K562 (cell line): Measurements from ENCODE around the gene DDX50. TPM values are rescaled to one million over a fixed set of nuclear protein-coding genes. Genes with fewer than 3 reads are reported as not detected.
A peak's percentile ranks its signal among the peaks of the same experiment; 100 is the strongest.

Source experiments
- CBFA2T2 ChIP-seq: fragments of 450-650 bp; conservative IDR thresholded peaks from 2 replicates; pipeline ENCODE4 v1.6.1; 2017; ENCODE audit warnings: mild to moderate bottlenecking
- CEBPG ChIP-seq, 3 experiments: fragments of 200-800 bp in 1 of 3; sonication (Bioruptor generic) in 1 of 3; sonication (generic) in 1 of 3; formaldehyde crosslinking in 1 of 3; IDR thresholded peaks in 2 of 3; conservative IDR thresholded peaks in 1 of 3; 2 replicates each; pipeline versions ENCODE4 v1.6.1 to v1.8.0; 2016 to 2022; ENCODE audit warnings: missing compliant biosample characterization in 2 of 3, missing genetic modification characterization in 2 of 3, mild to moderate bottlenecking in 1 of 3, missing genetic modification reagents in 1 of 3
- MAFG ChIP-seq: fragments of 450-650 bp; conservative IDR thresholded peaks from 2 replicates; pipeline ENCODE4 v1.6.1; 2016; ENCODE audit warnings: missing genetic modification characterization, missing compliant biosample characterization
- POLR2H ChIP-seq: IDR thresholded peaks from 2 replicates; pipeline ENCODE4 v1.6.1; 2016; ENCODE audit warnings: missing genetic modification characterization, low read depth, mild to moderate bottlenecking, control low read depth, missing compliant biosample characterization, moderate library complexity
- ZNF561 ChIP-seq: fragments of 450-650 bp; formaldehyde crosslinking; conservative IDR thresholded peaks from 2 replicates; pipeline ENCODE4 v1.4.0; 2020; ENCODE audit warnings: mild to moderate bottlenecking, moderate library complexity
- polyA plus RNA-seq, 8 experiments: library from polyadenylated mRNA; depleted of rRNA in 4 of 8; stranded (reverse) in 5 of 8; unstranded in 3 of 8; fragments of >200 nt; fragmentation: Nextera tagmentation in 2 of 8; fragmentation: Illumina TruSeq in 1 of 8; extraction: Ambion mirVana in 2 of 8; extraction: Trizol in 1 of 8; gene quantifications; 2 replicates each; pipeline versions ENCODE4 v1.2.1 to v1.2.3, GENCODE V29; 2011 to 2014; ENCODE audit warnings: inconsistent platforms in 1 of 8, missing spikeins in 1 of 8
- total RNA-seq, 7 experiments: library from RNA; depleted of rRNA in 6 of 7; stranded (reverse); fragments of >200 nt in 6 of 7; fragmentation: Illumina TruSeq in 2 of 7; extraction: Trizol in 2 of 7; gene quantifications; 2 replicates each; pipeline versions ENCODE4 v1.2.1 to v1.2.3, GENCODE V29; 2011 to 2021; ENCODE audit warnings: low replicate concordance in 1 of 7
- TF ChIP-seq, protein P1 (sequence below): IDR thresholded peaks from 3 replicates; pipeline ENCODE4 v1.6.1; 2011; ENCODE audit warnings: borderline replicate concordance, mild to moderate bottlenecking, moderate library complexity; ENCODE audit not compliant: insufficient read length; ENCODE audit errors: extremely low read depth
- TF ChIP-seq, protein P2 (sequence below), 3 experiments: fragments of 200-800 bp in 1 of 3; fragments of 250-450 bp in 1 of 3; fragments of 450-650 bp in 1 of 3; sonication (Bioruptor Pico) in 1 of 3; sonication (Bioruptor generic) in 1 of 3; formaldehyde crosslinking in 1 of 3; IDR thresholded peaks; 2 replicates each; pipeline versions ENCODE4 v1.6.1 to v1.8.0; 2016 to 2022; ENCODE audit warnings: mild to moderate bottlenecking in 2 of 3, missing genetic modification characterization in 2 of 3, missing compliant biosample characterization in 1 of 3, moderate library complexity in 1 of 3
- TF ChIP-seq, protein P3 (sequence below), 2 experiments: fragments of 450-650 bp in 1 of 2; IDR thresholded peaks; 2 replicates each; pipeline ENCODE4 v1.6.1; 2011 to 2017; ENCODE audit warnings: low read depth in 2 of 2, antibody characterized with exemption in 1 of 2, borderline replicate concordance in 1 of 2, low read length in 1 of 2, mild to moderate bottlenecking in 1 of 2, mixed read lengths in 1 of 2; ENCODE audit not compliant: control insufficient read depth in 1 of 2
- TF ChIP-seq, protein P4 (sequence below), 3 experiments: IDR thresholded peaks in 2 of 3; conservative IDR thresholded peaks in 1 of 3; 2 replicates each; pipeline ENCODE4 v1.5.1; 2011 to 2012; ENCODE audit warnings: low read length in 3 of 3, mild to moderate bottlenecking in 3 of 3, control low read depth in 2 of 3, improper control_type of control experiment in 1 of 3, inconsistent platforms in 1 of 3, low read depth in 1 of 3, mixed read lengths in 1 of 3, moderate library complexity in 1 of 3; ENCODE audit not compliant: insufficient read depth in 2 of 3

Gene DDX50
- total and polyA plus RNA-seq, 9 of the 15 experiments (the other 6 are each of a cell fraction or from before 2014, with no cell fraction given): 36.7 to 86.8 (median 57.4) TPM

DNA sequence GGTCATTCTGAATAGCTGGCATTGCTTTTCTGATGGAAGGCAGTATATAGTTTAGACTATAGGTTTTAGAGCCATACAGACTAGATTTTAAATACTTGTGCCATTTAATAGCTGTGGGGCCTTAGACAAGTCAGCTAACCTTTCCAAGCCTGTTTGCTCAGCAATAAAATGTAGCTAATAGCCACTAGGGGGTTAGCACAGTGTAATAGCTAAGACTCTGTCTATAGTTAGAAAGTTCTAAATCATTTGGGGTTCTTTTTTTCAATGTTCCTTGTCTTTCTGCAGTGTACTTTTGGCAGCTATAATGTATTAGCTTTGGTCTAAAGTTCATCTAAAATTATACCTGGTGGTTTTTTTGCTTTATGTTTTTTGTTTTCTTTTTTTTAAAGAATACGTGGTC lies 80.0 kb downstream of the DDX50 start (continued):
- TF ChIP-seq, protein P1, sequence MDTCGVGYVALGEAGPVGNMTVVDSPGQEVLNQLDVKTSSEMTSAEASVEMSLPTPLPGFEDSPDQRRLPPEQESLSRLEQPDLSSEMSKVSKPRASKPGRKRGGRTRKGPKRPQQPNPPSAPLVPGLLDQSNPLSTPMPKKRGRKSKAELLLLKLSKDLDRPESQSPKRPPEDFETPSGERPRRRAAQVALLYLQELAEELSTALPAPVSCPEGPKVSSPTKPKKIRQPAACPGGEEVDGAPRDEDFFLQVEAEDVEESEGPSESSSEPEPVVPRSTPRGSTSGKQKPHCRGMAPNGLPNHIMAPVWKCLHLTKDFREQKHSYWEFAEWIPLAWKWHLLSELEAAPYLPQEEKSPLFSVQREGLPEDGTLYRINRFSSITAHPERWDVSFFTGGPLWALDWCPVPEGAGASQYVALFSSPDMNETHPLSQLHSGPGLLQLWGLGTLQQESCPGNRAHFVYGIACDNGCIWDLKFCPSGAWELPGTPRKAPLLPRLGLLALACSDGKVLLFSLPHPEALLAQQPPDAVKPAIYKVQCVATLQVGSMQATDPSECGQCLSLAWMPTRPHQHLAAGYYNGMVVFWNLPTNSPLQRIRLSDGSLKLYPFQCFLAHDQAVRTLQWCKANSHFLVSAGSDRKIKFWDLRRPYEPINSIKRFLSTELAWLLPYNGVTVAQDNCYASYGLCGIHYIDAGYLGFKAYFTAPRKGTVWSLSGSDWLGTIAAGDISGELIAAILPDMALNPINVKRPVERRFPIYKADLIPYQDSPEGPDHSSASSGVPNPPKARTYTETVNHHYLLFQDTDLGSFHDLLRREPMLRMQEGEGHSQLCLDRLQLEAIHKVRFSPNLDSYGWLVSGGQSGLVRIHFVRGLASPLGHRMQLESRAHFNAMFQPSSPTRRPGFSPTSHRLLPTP: no peak
- TF ChIP-seq, protein P2, sequence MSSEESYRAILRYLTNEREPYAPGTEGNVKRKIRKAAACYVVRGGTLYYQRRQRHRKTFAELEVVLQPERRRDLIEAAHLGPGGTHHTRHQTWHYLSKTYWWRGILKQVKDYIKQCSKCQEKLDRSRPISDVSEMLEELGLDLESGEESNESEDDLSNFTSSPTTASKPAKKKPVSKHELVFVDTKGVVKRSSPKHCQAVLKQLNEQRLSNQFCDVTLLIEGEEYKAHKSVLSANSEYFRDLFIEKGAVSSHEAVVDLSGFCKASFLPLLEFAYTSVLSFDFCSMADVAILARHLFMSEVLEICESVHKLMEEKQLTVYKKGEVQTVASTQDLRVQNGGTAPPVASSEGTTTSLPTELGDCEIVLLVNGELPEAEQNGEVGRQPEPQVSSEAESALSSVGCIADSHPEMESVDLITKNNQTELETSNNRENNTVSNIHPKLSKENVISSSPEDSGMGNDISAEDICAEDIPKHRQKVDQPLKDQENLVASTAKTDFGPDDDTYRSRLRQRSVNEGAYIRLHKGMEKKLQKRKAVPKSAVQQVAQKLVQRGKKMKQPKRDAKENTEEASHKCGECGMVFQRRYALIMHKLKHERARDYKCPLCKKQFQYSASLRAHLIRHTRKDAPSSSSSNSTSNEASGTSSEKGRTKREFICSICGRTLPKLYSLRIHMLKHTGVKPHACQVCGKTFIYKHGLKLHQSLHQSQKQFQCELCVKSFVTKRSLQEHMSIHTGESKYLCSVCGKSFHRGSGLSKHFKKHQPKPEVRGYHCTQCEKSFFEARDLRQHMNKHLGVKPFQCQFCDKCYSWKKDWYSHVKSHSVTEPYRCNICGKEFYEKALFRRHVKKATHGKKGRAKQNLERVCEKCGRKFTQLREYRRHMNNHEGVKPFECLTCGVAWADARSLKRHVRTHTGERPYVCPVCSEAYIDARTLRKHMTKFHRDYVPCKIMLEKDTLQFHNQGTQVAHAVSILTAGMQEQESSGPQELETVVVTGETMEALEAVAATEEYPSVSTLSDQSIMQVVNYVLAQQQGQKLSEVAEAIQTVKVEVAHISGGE (CRISPR knock-in tag; IDR thresholded peaks at IDR 0.05): no peak
- TF ChIP-seq CBFA2T2 (no peak), MAFG (tag) (no peak), POLR2H (tag) (peak; percentile 38), ZNF561 (no peak), CEBPG (CRISPR knock-in tag; IDR thresholded peaks at IDR 0.05) (no peak), CEBPG (tag; conservative IDR thresholded peaks at IDR 0.05 in 1 of 2, IDR thresholded peaks at IDR 0.05 in 1 of 2) (no peak)
- TF ChIP-seq, protein P3, sequence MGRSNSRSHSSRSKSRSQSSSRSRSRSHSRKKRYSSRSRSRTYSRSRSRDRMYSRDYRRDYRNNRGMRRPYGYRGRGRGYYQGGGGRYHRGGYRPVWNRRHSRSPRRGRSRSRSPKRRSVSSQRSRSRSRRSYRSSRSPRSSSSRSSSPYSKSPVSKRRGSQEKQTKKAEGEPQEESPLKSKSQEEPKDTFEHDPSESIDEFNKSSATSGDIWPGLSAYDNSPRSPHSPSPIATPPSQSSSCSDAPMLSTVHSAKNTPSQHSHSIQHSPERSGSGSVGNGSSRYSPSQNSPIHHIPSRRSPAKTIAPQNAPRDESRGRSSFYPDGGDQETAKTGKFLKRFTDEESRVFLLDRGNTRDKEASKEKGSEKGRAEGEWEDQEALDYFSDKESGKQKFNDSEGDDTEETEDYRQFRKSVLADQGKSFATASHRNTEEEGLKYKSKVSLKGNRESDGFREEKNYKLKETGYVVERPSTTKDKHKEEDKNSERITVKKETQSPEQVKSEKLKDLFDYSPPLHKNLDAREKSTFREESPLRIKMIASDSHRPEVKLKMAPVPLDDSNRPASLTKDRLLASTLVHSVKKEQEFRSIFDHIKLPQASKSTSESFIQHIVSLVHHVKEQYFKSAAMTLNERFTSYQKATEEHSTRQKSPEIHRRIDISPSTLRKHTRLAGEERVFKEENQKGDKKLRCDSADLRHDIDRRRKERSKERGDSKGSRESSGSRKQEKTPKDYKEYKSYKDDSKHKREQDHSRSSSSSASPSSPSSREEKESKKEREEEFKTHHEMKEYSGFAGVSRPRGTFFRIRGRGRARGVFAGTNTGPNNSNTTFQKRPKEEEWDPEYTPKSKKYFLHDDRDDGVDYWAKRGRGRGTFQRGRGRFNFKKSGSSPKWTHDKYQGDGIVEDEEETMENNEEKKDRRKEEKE (IDR thresholded peaks at IDR 0.05; ENCODE audit: borderline replicate concordance in 1 of 2, control insufficient read depth in 1 of 2, low read depth in 2 of 2, low read length in 1 of 2): no peak
- TF ChIP-seq, protein P4, sequence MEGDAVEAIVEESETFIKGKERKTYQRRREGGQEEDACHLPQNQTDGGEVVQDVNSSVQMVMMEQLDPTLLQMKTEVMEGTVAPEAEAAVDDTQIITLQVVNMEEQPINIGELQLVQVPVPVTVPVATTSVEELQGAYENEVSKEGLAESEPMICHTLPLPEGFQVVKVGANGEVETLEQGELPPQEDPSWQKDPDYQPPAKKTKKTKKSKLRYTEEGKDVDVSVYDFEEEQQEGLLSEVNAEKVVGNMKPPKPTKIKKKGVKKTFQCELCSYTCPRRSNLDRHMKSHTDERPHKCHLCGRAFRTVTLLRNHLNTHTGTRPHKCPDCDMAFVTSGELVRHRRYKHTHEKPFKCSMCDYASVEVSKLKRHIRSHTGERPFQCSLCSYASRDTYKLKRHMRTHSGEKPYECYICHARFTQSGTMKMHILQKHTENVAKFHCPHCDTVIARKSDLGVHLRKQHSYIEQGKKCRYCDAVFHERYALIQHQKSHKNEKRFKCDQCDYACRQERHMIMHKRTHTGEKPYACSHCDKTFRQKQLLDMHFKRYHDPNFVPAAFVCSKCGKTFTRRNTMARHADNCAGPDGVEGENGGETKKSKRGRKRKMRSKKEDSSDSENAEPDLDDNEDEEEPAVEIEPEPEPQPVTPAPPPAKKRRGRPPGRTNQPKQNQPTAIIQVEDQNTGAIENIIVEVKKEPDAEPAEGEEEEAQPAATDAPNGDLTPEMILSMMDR (IDR thresholded peaks at IDR 0.05 in 2 of 3, conservative IDR thresholded peaks at IDR 0.05 in 1 of 3; ENCODE audit: insufficient read depth in 2 of 3, low read depth in 1 of 3, low read length in 3 of 3): peak in 2 of 3 experiments; percentile 33 to 53; a peak in 3 of 6 replicates
